ENCODE data around the gene IQSEC3. TPM values are rescaled to one million over a fixed set of nuclear protein-coding genes. Genes with fewer than 3 reads are reported as not detected.

Gene IQSEC3
- total and polyA plus RNA-seq, 10 of the 15 experiments (the other 5 are each of a cell fraction or from before 2014, with no cell fraction given): not detected

- RAD21 ChIA-PET (ENCODE audit: unreplicated experiment): no interaction called here
- H4K20me1 ChIP-seq (ENCODE audit: control insufficient read depth, insufficient read depth): no peaks in the 10 kb centered on the region
- intact Hi-C loops (cut with micrococcal nuclease; ENCODE audit: unreplicated experiment) (no loop called here), in situ Hi-C loops (cut with MboI) (no loop called here)
- H3K9ac ChIP-seq (ENCODE audit: control insufficient read depth, insufficient read depth, low read length): no peak overlapping the region
- H3K79me2 ChIP-seq (ENCODE audit: control insufficient read depth, insufficient read depth, low read length): no peaks in the 10 kb centered on the region
- H3K27me3 ChIP-seq (replicated peaks in 1 of 2; ENCODE audit: control insufficient read depth in 2 of 2, insufficient read depth in 2 of 2, low read length in 1 of 2): peaks cover 7 to 8% of the 10 kb centered on the region in 2 experiments; a peak in 3 of 4 replicates
- no peaks in the 10 kb centered on the region for H3K9me3 ChIP-seq (replicated peaks; ENCODE audit: control insufficient read depth, insufficient read depth, low read length)
- no peak overlapping the region for H3K27ac ChIP-seq (ENCODE audit: control insufficient read depth, insufficient read depth)
- no peak overlapping the region for H3K4me3 ChIP-seq
- BruUV-seq (replicated peaks): no TSS peak
- H3K36me3 ChIP-seq (ENCODE audit: control insufficient read depth in 2 of 2, insufficient read depth in 2 of 2, low read length in 1 of 2): no peaks in the 10 kb centered on the region
- ATAC-seq (no peak), FAIRE-seq (no peak), DNase-seq (ENCODE audit: low read depth, low spot score) (no peak)
- H3K4me2 ChIP-seq (ENCODE audit: control insufficient read depth, insufficient read depth): no peak overlapping the region
- no peaks in the 10 kb centered on the region for H3K4me1 ChIP-seq (ENCODE audit: control insufficient read depth, insufficient read depth, low read length)
- WGBS (ENCODE audit: insufficient coverage, insufficient replicate concordance, low lambda C conversion rate, missing lambda C conversion rate): 26% methylated on average over 7 of the region's 7 CpGs
- SMC1A ChIA-PET (ENCODE audit: uncharacterized antibody, unreplicated experiment): no interaction called here
- H2AFZ ChIP-seq (ENCODE audit: control insufficient read depth, low read depth, low read length): no peak overlapping the region
- TF ChIP-seq YY1 (IDR thresholded peaks at IDR 0.05; ENCODE audit: low read depth, low read length) (no peak), ZNF274 (IDR thresholded peaks at IDR 0.05; ENCODE audit: insufficient read depth, insufficient read length) (no peak), IKZF2 (IDR thresholded peaks at IDR 0.05) (no peak), ZNF217 (IDR thresholded peaks at IDR 0.05) (no peak), WRNIP1 (IDR thresholded peaks at IDR 0.05; ENCODE audit: borderline replicate concordance, low read depth, low read length) (no peak), ZBTB33 (IDR thresholded peaks at IDR 0.05) (no peak), CEBPB (IDR thresholded peaks at IDR 0.05; ENCODE audit: borderline replicate concordance in 1 of 2, low read depth in 2 of 2, low read length in 2 of 2) (no peak), IRF5 (IDR thresholded peaks at IDR 0.05; ENCODE audit: borderline replicate concordance) (no peak), ELK1 (IDR thresholded peaks at IDR 0.05; ENCODE audit: low read depth, low read length) (no peak), NR2C2 (IDR thresholded peaks at IDR 0.05; ENCODE audit: borderline replicate concordance, control insufficient read depth, insufficient read length, low read depth) (no peak), PAX8 (IDR thresholded peaks at IDR 0.05) (no peak), IRF4 (IDR thresholded peaks at IDR 0.05; ENCODE audit: low read depth, low read length) (no peak), SRF (IDR thresholded peaks at IDR 0.05; ENCODE audit: low read depth in 2 of 2, low read length in 2 of 2) (no peak), ZNF622 (IDR thresholded peaks at IDR 0.05) (no peak), NFXL1 (IDR thresholded peaks at IDR 0.05; ENCODE audit: borderline replicate concordance) (no peak), PBX3 (IDR thresholded peaks at IDR 0.05; ENCODE audit: insufficient replicate concordance, low read depth, low read length) (no peak)
- CTCF ChIA-PET: no interaction called here
- POLR2A ChIA-PET: no interaction called here
Observed at GRCh38 chr12:82740-83139, 16.2 kb downstream of the IQSEC3 start.
